Measurements from ENCODE around the gene COASY. TPM values are rescaled to one million over a fixed set of nuclear protein-coding genes. Genes with fewer than 3 reads are reported as not detected.

Gene COASY
- total and polyA plus RNA-seq, 10 donors = 32.5 to 104 (median 66.5) TPM

DNA sequence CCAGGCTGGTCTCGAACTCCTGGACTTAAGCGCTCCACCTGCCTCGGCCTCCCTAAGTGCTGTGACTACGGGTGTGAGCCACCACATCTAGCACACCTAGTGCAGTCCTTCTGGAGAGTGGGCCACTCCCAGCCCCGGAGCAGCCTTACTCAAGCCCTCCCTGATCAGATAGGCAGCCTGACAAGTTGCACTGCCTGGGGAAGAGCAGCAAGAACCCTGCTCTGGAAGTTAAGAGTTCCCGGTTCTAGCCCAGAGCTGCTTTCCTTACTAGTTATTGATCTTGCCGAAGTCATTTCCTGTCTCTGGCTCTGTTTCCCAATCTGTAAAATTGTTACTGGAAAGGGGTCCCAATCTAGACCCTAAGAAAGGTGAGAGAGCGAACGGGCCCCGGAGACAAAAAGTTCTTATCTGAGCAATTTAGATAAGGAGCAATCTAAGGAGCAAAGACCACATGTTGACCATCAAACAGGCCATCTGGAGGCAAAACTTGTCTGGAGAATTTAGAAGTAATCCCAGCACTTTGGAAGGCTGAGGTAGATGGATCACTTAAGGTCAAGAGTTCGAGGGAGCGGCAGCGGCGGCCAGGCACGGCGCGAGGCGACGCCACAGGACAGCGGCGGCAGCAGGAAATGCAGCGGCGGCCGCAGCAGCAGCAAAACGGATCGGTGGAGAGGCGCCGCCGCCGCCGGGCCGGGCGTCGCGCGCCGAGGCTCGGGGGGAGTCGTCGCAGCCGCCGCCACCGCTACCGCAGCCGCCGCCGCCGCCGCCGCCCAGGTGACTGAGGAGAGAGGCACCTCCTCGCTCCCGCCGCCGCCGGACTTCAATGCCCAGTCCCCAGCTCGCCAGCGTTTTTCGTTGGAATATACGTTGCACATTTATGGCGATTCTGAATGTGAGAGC, 30.2 kb upstream of the COASY start:
- H3K4me1 ChIP-seq = peaks cover 24 to 81% (median 59%) of the 10 kb centered on the region in 6 donors
- WGBS, 5 donors = 11 to 18% (median 11%) methylated on average over 30 to 60 of the region's 60 CpGs
- peak overlapping the region; percentile 33 to 75 (median 42) for H3K4me3 ChIP-seq

DNA sequence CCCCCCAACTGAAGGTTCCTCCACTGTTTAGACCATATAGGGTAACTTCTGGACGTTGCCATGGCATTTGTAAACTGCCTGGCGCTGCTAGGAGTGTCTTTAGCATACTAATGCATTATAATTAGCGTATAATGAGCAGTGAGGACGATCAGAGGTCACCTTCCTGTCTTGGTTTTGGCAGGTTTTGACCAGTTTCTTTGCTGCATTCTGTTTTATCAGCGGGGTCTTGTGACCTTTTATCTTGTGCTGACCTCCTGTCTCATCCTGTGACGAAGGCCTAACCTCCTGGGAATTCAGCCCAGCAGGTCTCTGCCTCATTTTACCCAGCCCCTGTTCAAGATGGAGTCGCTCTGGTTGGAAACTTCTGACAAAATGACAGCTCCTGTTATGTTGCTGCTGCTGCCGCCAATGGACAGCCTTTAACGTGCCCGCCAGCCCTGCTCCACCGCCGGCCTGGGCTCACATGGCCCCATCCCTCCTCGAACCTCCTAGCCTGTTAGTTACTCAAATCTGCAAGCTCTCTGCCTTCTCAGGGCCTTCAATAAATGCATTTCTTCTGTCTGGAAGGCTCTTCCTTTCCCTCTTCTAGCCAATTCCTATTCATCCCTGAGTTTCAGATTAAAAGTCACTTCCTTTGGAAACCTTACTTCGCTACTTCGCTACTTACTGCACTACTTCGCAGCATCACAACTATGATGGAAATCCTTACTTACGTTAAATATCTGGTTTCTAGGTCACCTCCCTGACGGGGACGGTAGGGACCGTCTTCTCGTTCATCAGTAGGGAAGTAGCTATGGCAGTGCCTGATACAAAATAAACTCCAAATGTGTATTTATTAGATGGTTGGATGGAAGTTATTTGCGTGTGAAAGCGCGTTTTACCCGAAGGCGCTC, 26.5 kb upstream of the COASY start:
- intact Hi-C loops (cut with DNase I; ENCODE audit: low total_unique reads) = no loop called here

More for the DNA sequence above, 30.2 kb upstream of the COASY start:
- intact Hi-C loops (cut with DNase I; ENCODE audit: low total_unique reads) = no loop called here
- H3K27me3 ChIP-seq (replicated peaks in 1 of 7) = no peaks in the 10 kb centered on the region
- no peaks in the 10 kb centered on the region for H3K36me3 ChIP-seq
- H3K27ac ChIP-seq = peak overlapping the region; percentile 63 to 90 (median 82)
- DNase-seq = peak; percentile 92
- TF ChIP-seq POLR2AphosphoS5 (IDR thresholded peaks at IDR 0.05) (peak; percentile 49 to 80 (median 72)), POLR2A (IDR thresholded peaks at IDR 0.05) (no peak)
- TF ChIP-seq, protein P1, sequence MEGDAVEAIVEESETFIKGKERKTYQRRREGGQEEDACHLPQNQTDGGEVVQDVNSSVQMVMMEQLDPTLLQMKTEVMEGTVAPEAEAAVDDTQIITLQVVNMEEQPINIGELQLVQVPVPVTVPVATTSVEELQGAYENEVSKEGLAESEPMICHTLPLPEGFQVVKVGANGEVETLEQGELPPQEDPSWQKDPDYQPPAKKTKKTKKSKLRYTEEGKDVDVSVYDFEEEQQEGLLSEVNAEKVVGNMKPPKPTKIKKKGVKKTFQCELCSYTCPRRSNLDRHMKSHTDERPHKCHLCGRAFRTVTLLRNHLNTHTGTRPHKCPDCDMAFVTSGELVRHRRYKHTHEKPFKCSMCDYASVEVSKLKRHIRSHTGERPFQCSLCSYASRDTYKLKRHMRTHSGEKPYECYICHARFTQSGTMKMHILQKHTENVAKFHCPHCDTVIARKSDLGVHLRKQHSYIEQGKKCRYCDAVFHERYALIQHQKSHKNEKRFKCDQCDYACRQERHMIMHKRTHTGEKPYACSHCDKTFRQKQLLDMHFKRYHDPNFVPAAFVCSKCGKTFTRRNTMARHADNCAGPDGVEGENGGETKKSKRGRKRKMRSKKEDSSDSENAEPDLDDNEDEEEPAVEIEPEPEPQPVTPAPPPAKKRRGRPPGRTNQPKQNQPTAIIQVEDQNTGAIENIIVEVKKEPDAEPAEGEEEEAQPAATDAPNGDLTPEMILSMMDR (IDR thresholded peaks at IDR 0.05 in 8 of 11, conservative IDR thresholded peaks at IDR 0.05 in 3 of 11) = peak in 9 of 11 experiments; percentile 44 to 68 (median 60)
- H3K9me3 ChIP-seq = no peaks in the 10 kb centered on the region

DNA sequence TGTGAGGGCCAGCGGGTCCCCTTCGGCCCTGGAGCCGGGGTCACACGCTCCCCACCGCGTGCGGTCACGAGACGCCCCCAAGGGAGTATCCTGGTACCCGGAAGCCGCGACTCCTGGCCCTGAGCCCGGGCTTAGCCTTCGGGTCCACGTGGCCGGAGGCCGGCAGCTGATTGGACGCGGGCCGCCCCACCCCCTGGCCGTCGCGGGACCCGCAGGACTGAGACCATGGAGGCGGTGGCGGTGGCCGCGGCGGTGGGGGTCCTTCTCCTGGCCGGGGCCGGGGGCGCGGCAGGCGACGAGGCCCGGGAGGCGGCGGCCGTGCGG, 25.9 kb upstream of the COASY start, which contains the start of gene NAGLU:
Gene NAGLU (plus strand): TSS at position 194 of the 324 bp plus-strand sequence. CDS start 32 bp downstream, at position 226.
- no peaks in the 10 kb centered on the region for H3K27me3 ChIP-seq (replicated peaks in 1 of 7)
- H3K9me3 ChIP-seq = no peaks in the 10 kb centered on the region
- 0 to 1% (median 0%) methylated on average over 17 to 40 of the region's 40 CpGs for WGBS, 5 donors
- DNase-seq = peak; percentile 99
- peak within 1 kb of the TSS; percentile 33 to 95 (median 72) for H3K4me3 ChIP-seq
- intact Hi-C loops (cut with DNase I; ENCODE audit: low total_unique reads) = no loop called here
- H3K36me3 ChIP-seq = peaks cover 0 to 36% (median 16%) of the 10 kb centered on the region in 6 donors
- H3K4me1 ChIP-seq = peaks cover 15 to 67% (median 46%) of the 10 kb centered on the region in 6 donors
- peak within 1 kb of the TSS; percentile 69 to 98 (median 90) for H3K27ac ChIP-seq
- TF ChIP-seq POLR2AphosphoS5 (IDR thresholded peaks at IDR 0.05) (peak; percentile 89 to 94 (median 90)), POLR2A (IDR thresholded peaks at IDR 0.05) (peak in 1 of 3 donors; percentile 68)
- TF ChIP-seq, protein P1 (IDR thresholded peaks at IDR 0.05 in 8 of 11, conservative IDR thresholded peaks at IDR 0.05 in 3 of 11) = peak in 2 of 11 experiments; percentile 13 to 23

More for the DNA sequence above, 26.5 kb upstream of the COASY start:
- H3K27ac ChIP-seq = peak overlapping the region; percentile 69 to 98 (median 90)
- H3K36me3 ChIP-seq = peaks cover 0 to 30% (median 14%) of the 10 kb centered on the region in 6 donors
- H3K4me1 ChIP-seq = peaks cover 20 to 68% (median 52%) of the 10 kb centered on the region in 6 donors
- no peaks in the 10 kb centered on the region for H3K27me3 ChIP-seq (replicated peaks in 1 of 7)
- 38 to 47% (median 45%) methylated on average over 26 of the region's 26 CpGs for WGBS, 5 donors
- peak overlapping the region; percentile 33 to 95 (median 72) for H3K4me3 ChIP-seq
- DNase-seq = no peak
- TF ChIP-seq POLR2AphosphoS5 (IDR thresholded peaks at IDR 0.05) = no peak
- TF ChIP-seq, protein P1 (IDR thresholded peaks at IDR 0.05 in 8 of 11, conservative IDR thresholded peaks at IDR 0.05 in 3 of 11) = no peak
- TF ChIP-seq POLR2A (IDR thresholded peaks at IDR 0.05) = no peak
- H3K9me3 ChIP-seq = no peaks in the 10 kb centered on the region

Measured in spleen (tissue), 11 donors.